Ovary (tissue), 9 donors: ENCODE data around the gene ZNF211. TPM values are rescaled to one million over a fixed set of nuclear protein-coding genes. Genes with fewer than 3 reads are reported as not detected.

Experiments used
- DNase-seq, 5 donors: peaks; one replicate each; pipeline ENCODE4 v3.0.0-alpha.2; 2019 to 2020
- H3K27ac ChIP-seq, 2 donors: fragments of 200-600 bp; one replicate each; pipeline versions ENCODE4 v1.5.1 to v1.8.0; 2019 to 2022
- H3K27me3 ChIP-seq: fragments of 200-600 bp; one replicate; pipeline ENCODE4 v1.8.0; 2022
- H3K36me3 ChIP-seq: fragments of 200-600 bp; sonication (generic); one replicate; pipeline ENCODE4 v1.5.1; 2019
- H3K4me1 ChIP-seq: one replicate; pipeline ENCODE4 v1.8.1; 2013; ENCODE audit warnings: mild to moderate bottlenecking, moderate library complexity; ENCODE audit not compliant: insufficient read depth
- H3K4me3 ChIP-seq: fragments of 200-600 bp; sonication (generic); one replicate; pipeline ENCODE4 v1.5.1; 2017
- H3K9me3 ChIP-seq, 2 donors: fragments of 200-600 bp in 1 of 2; sonication (generic) in 1 of 2; one replicate each; pipeline versions ENCODE4 v1.5.1 to v1.8.1; 2013 to 2019; ENCODE audit warnings: mild to moderate bottlenecking in 1 of 2, moderate library complexity in 1 of 2
- EP300 ChIP-seq: sonication (generic); formaldehyde crosslinking; IDR thresholded peaks from one replicate; pipeline ENCODE4 v1.6.1; 2017; ENCODE audit warnings: antibody characterized with exemption
- POLR2A ChIP-seq: fragments of 450-650 bp; IDR thresholded peaks from one replicate; pipeline ENCODE4 v1.6.1; 2017; ENCODE audit warnings: antibody characterized with exemption, mild to moderate bottlenecking, moderate library complexity
- WGBS, 3 donors: extraction: QIAGEN DNeasy Blood & Tissue Kit in 1 of 3; methylation state at CpG; one replicate each; pipeline versions ENCODE4 v1.1.5 to v1.1.7; 2013 to 2017; 5-methylcytosine and 5-hydroxymethylcytosine counted together
- intact Hi-C, 4 donors: fragments of 100-400 bp; cut with DNase I; formaldehyde crosslinking; loops; one replicate each; pipeline versions ENCODE4 v1.11.0 to v1.15.1; 2022 to 2023
- polyA plus RNA-seq, 2 donors: library from polyadenylated mRNA; stranded (reverse); fragments of 200-250 nt in 1 of 2; fragments of 350-450 nt in 1 of 2; fragmentation: Illumina TruSeq in 1 of 2; extraction: RNeasy Lipid Tissue Mini Kit (QIAGEN cat#74804) in 1 of 2; gene quantifications; one replicate each; pipeline ENCODE4 v1.2.3, GENCODE V29; 2013 to 2014
- total RNA-seq, 7 donors: library from RNA; depleted of rRNA in 2 of 7; stranded (reverse); fragments of >200 nt in 2 of 7; fragmentation: NEBNext Ultra II Directional in 3 of 7; extraction: Animal tissue kit (Norgen Biotek cat#: 25700) in 3 of 7; gene quantifications; one replicate each; pipeline versions ENCODE4 v1.1.0 to v1.2.4, GENCODE V29; 2016 to 2023
- TF ChIP-seq, protein P1 (sequence below), 3 donors: fragments of 450-650 bp in 2 of 3; fragments of 200-600 bp in 1 of 3; IDR thresholded peaks; one replicate each; pipeline versions ENCODE4 v1.5.1 to v1.8.0; 2016 to 2022; ENCODE audit warnings: antibody characterized with exemption in 3 of 3, mild to moderate bottlenecking in 1 of 3
- donor health status: DM: no; HTN: no; CAD: no; lungs with moderate emphysema.
- donor health status: DM: no; HTN: no; CAD: no.
- donor health status: Bipolar disorder and iron deficiency.
- donor health status: DM: yes; HTN: yes; CAD: no.
- donor health status: DM: no; HTN: no; CAD: no.
- donor health status: DM: yes; HTN: yes; CAD: no.

Gene ZNF211
- total and polyA plus RNA-seq, 9 donors, result 8.3 to 16.7 (median 12.0) TPM

DNA sequence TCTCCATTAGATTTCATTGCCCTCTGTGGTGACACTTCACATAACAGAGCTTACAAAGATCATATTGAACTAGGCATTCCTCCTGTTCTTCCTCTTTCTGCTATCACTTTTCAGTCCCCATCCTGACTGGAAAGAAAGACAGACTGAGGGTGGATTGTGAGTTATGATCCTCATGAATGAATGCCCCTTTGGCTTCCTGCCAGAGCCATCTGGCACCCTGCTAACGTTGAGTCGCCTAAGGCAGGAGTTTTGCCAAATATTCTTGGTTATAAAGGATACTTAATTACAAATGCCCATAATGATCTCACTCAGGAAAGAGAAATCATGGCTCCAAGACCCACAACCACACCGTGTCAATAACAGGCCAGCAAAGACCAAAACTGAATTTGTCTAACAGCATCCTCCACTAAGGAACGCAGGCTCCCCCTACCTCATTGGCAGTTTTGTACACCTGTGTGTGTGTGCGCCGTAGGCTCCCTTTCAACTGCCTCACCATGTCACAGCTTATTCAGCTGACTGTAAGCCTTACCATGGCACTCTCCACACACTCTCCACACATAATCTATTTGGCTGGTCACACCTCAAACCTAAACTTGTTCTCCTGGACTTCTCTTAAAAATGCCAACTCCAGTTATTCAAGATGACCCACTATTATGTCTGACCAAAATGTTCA is 15.5 kb downstream of the ZNF211 start:
- no peak overlapping the region for H3K4me3 ChIP-seq
- TF ChIP-seq POLR2A (no peak), EP300 (no peak)
- TF ChIP-seq, protein P1, sequence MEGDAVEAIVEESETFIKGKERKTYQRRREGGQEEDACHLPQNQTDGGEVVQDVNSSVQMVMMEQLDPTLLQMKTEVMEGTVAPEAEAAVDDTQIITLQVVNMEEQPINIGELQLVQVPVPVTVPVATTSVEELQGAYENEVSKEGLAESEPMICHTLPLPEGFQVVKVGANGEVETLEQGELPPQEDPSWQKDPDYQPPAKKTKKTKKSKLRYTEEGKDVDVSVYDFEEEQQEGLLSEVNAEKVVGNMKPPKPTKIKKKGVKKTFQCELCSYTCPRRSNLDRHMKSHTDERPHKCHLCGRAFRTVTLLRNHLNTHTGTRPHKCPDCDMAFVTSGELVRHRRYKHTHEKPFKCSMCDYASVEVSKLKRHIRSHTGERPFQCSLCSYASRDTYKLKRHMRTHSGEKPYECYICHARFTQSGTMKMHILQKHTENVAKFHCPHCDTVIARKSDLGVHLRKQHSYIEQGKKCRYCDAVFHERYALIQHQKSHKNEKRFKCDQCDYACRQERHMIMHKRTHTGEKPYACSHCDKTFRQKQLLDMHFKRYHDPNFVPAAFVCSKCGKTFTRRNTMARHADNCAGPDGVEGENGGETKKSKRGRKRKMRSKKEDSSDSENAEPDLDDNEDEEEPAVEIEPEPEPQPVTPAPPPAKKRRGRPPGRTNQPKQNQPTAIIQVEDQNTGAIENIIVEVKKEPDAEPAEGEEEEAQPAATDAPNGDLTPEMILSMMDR (IDR thresholded peaks at IDR 0.05), result no peak
- DNase-seq, result no peak
- H3K36me3 ChIP-seq, result no peaks in the 10 kb centered on the region
- no peaks in the 10 kb centered on the region for H3K4me1 ChIP-seq
- intact Hi-C loops, result no loop called here
- H3K27me3 ChIP-seq, result no peaks in the 10 kb centered on the region
- WGBS, 3 donors, result 65 to 67% (median 65%) methylated on average over 6 of the region's 6 CpGs
- H3K9me3 ChIP-seq, result peaks cover 0 to 9% of the 10 kb centered on the region in 2 donors
- H3K27ac ChIP-seq, result no peak overlapping the region

DNA sequence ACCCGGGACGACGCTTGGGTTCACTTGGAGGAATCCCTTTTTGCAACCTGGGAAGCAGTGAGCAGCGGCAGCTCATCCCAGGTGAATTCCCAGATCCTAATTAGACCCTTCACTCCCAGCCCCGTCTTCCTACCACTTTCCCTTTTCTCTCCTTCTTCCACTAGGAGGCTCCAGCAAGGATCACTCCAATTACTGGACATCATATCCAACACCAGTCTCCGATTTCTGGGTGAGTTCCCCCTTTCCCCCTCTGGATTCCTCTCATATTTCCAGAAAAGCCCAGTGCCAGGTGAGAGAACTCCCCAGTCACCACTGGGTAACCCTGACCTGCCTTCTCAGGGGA is 18.7 kb downstream of the ZNF211 start:
- Histone ChIP-seq H3K4me1 (no peaks in the 10 kb centered on the region), H3K4me3 (no peak overlapping the region), H3K27ac (no peak overlapping the region), H3K9me3 (peaks cover 0 to 13% of the 10 kb centered on the region in 2 donors), H3K27me3 (no peaks in the 10 kb centered on the region), H3K36me3 (no peaks in the 10 kb centered on the region)
- intact Hi-C loops, result no loop called here
- TF ChIP-seq, protein P1 (IDR thresholded peaks at IDR 0.05), result no peak
- TF ChIP-seq POLR2A (no peak), EP300 (no peak)
- no peak for DNase-seq
- WGBS, 3 donors, result 33 to 35% (median 34%) methylated on average over 6 of the region's 6 CpGs

DNA sequence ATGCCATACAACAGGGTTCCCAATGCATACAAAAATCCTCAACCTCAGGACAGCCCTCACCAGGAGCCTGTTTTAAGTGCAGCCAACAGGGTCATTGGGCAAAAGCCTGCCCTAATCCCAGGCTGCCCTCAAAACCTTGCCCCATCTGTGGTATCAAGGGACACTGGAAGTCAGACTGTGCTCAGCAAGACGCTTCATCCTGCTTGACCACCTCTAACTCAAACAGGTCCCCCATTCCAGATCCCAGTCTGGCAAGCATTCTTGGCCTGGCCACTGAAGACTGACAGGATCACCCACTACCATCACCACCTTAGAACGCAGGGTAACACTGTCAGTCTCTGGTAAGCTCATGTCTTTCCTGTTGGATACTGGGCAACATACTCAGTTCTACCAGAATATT is 20.7 kb downstream of the ZNF211 start:
- TF ChIP-seq, protein P1 (IDR thresholded peaks at IDR 0.05), result no peak
- no peak for TF ChIP-seq POLR2A
- TF ChIP-seq EP300, result no peak
- Histone ChIP-seq H3K27me3 (no peaks in the 10 kb centered on the region), H3K27ac (no peak overlapping the region), H3K9me3 (peaks cover 0 to 13% of the 10 kb centered on the region in 2 donors), H3K4me3 (no peak overlapping the region), H3K4me1 (no peaks in the 10 kb centered on the region), H3K36me3 (no peaks in the 10 kb centered on the region)
- no peak for DNase-seq
- intact Hi-C loops, result no loop called here
- 58 to 85% (median 78%) methylated on average over 2 of the region's 2 CpGs for WGBS, 3 donors

DNA sequence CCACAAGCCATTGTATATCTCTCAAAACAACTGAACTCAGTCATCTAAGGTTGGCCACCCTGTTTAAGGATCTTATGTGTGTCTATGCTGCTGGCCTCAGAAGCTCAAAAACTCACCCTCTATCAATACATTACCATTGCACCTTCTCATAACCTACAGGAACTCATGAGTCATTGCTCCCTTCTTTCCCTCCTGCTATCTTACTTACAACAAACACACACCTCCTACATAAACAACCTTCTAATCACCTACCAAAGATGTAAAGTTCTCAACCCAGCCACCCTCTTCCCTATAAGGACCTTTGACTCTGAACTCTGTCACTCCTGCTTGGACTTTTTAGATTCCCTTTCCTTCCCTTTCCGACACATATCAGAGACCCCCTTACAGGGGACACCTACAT is 22.5 kb downstream of the ZNF211 start:
- no peaks in the 10 kb centered on the region for H3K36me3 ChIP-seq
- H3K27me3 ChIP-seq, result no peaks in the 10 kb centered on the region
- H3K27ac ChIP-seq, result no peak overlapping the region
- no peak overlapping the region for H3K4me3 ChIP-seq
- H3K9me3 ChIP-seq, result peaks cover 0 to 13% of the 10 kb centered on the region in 2 donors
- intact Hi-C loops, result no loop called here
- DNase-seq, result no peak
- 89 to 97% (median 90%) methylated on average over 1 of the region's 1 CpG for WGBS, 3 donors
- TF ChIP-seq, protein P1 (IDR thresholded peaks at IDR 0.05), result no peak
- TF ChIP-seq POLR2A (no peak), EP300 (no peak)
- H3K4me1 ChIP-seq, result no peaks in the 10 kb centered on the region
